HEK293T (cell line): Measurements from ENCODE around the gene ANXA11.

ENCODE experiments used
- BHLHE40 ChIP-seq: fragments of 450-650 bp; IDR thresholded peaks from 2 replicates; pipeline ENCODE4 v1.6.1; 2016; ENCODE audit warnings: mild to moderate bottlenecking, moderate library complexity, borderline replicate concordance
- FOXA1 ChIP-seq: fragments of 450-650 bp; IDR thresholded peaks from 2 replicates; pipeline ENCODE4 v1.6.1; 2016; ENCODE audit warnings: mild to moderate bottlenecking
- FOXK2 ChIP-seq: fragments of 450-650 bp; IDR thresholded peaks from 2 replicates; pipeline ENCODE4 v1.6.1; 2016; ENCODE audit warnings: mild to moderate bottlenecking
- FOXM1 ChIP-seq: fragments of 450-650 bp; IDR thresholded peaks from 2 replicates; pipeline ENCODE4 v1.6.1; 2017; ENCODE audit warnings: mild to moderate bottlenecking, borderline replicate concordance
- HDGF ChIP-seq: fragments of 450-650 bp; IDR thresholded peaks from 2 replicates; pipeline ENCODE4 v1.6.1; 2017; ENCODE audit warnings: antibody characterized with exemption, borderline replicate concordance
- L3MBTL2 ChIP-seq: fragments of 450-650 bp; conservative IDR thresholded peaks from 2 replicates; pipeline ENCODE4 v1.6.1; 2016; ENCODE audit warnings: mild to moderate bottlenecking
- LEF1 ChIP-seq: fragments of 450-650 bp; IDR thresholded peaks from 2 replicates; pipeline ENCODE4 v1.6.1; 2017; ENCODE audit warnings: mild to moderate bottlenecking, borderline replicate concordance
- SP1 ChIP-seq: fragments of 450-650 bp; IDR thresholded peaks from 2 replicates; pipeline ENCODE4 v1.6.1; 2017
- SUZ12 ChIP-seq: fragments of 450-650 bp; IDR thresholded peaks from 2 replicates; pipeline ENCODE4 v1.6.1; 2016; ENCODE audit warnings: mild to moderate bottlenecking
- TARDBP ChIP-seq: fragments of 450-650 bp; IDR thresholded peaks from 2 replicates; pipeline ENCODE4 v1.6.1; 2016
- ZNF384 ChIP-seq: fragments of 450-650 bp; IDR thresholded peaks from 2 replicates; pipeline ENCODE4 v1.6.1; 2016

GRCh38 chr10:80136134-80136571 is 69.2 kb downstream of the ANXA11 start:
- no peak for TF ChIP-seq FOXM1
- no peak for TF ChIP-seq FOXA1
- no peak for TF ChIP-seq FOXK2
- TF ChIP-seq TARDBP = no peak
- TF ChIP-seq LEF1 = no peak
- no peak for TF ChIP-seq SUZ12
- no peak for TF ChIP-seq ZNF384
- TF ChIP-seq SP1 = no peak
- no peak for TF ChIP-seq BHLHE40
- no peak for TF ChIP-seq L3MBTL2
- TF ChIP-seq HDGF = no peak
